T-helper 1 cell treated with Interleukin-12 subunit alpha and Interleukin-12 subunit beta and Interleukin-4 antibody, amounts not matched to agents 30 μg/mL and 1 μg/mL, for 36 hours (primary cell): Measurements from ENCODE around the gene SOBP.
A peak's percentile ranks its signal among the peaks of the same experiment; 100 is the strongest.

Source experiments
- H3K27ac Mint-ChIP-seq: one replicate; pipeline ENCODE4 v1.8.0; 2021; ENCODE audit warnings: mild to moderate bottlenecking, mixed read lengths
- H3K27me3 Mint-ChIP-seq: one replicate; pipeline ENCODE4 v1.8.0; 2021; ENCODE audit warnings: low read depth, mixed read lengths
- H3K36me3 Mint-ChIP-seq: one replicate; pipeline ENCODE4 v1.8.0; 2021; ENCODE audit warnings: low read depth, mixed read lengths
- H3K4me1 Mint-ChIP-seq: one replicate; pipeline ENCODE4 v1.8.0; 2021; ENCODE audit warnings: low read depth, mixed read lengths
- H3K4me3 Mint-ChIP-seq: one replicate; pipeline ENCODE4 v1.8.0; 2021; ENCODE audit warnings: mild to moderate bottlenecking, moderate library complexity, mixed read lengths
- H3K9me3 Mint-ChIP-seq: one replicate; pipeline ENCODE4 v1.8.0; 2021; ENCODE audit warnings: mixed read lengths

Gene SOBP

GRCh38 chr6:107668743-107669474, 179.0 kb downstream of the SOBP start:
- Mint-ChIP-seq H3K27ac (no peak overlapping the region), H3K36me3 (peaks cover 2% of the 10 kb centered on the region), H3K4me3 (no peak overlapping the region), H3K9me3 (no peaks in the 10 kb centered on the region), H3K27me3 (peaks cover 8% of the 10 kb centered on the region), H3K4me1 (peaks cover 31% of the 10 kb centered on the region)

- Mint-ChIP-seq H3K4me3 (no peak overlapping the region), H3K4me1 (peaks cover 28% of the 10 kb centered on the region), H3K27ac (peak overlapping the region; percentile 36), H3K27me3 (peaks cover 4% of the 10 kb centered on the region), H3K9me3 (no peaks in the 10 kb centered on the region), H3K36me3 (peaks cover 2% of the 10 kb centered on the region)
These were observed 180.9 kb downstream of the SOBP start for GRCh38 chr6:107670792-107671199.

GRCh38 chr6:107673076-107673494, 183.2 kb downstream of the SOBP start:
- Mint-ChIP-seq H3K4me3 (no peak overlapping the region), H3K27me3 (peaks cover 3% of the 10 kb centered on the region), H3K36me3 (peaks cover 2% of the 10 kb centered on the region), H3K9me3 (no peaks in the 10 kb centered on the region), H3K4me1 (peaks cover 26% of the 10 kb centered on the region), H3K27ac (no peak overlapping the region)

GRCh38 chr6:107674995-107675738, 185.2 kb downstream of the SOBP start:
- Mint-ChIP-seq H3K36me3 (no peaks in the 10 kb centered on the region), H3K27ac (peak overlapping the region; percentile 26), H3K4me3 (no peak overlapping the region), H3K4me1 (peaks cover 16% of the 10 kb centered on the region), H3K9me3 (no peaks in the 10 kb centered on the region), H3K27me3 (peaks cover 8% of the 10 kb centered on the region)

- H3K9me3 Mint-ChIP-seq, result no peaks in the 10 kb centered on the region
- H3K27ac Mint-ChIP-seq, result no peak overlapping the region
These were observed 186.1 kb downstream of the SOBP start for GRCh38 chr6:107676042-107676441.

GRCh38 chr6:107677399-107677798, 187.5 kb downstream of the SOBP start:
- Mint-ChIP-seq H3K9me3 (no peaks in the 10 kb centered on the region), H3K27me3 (peaks cover 13% of the 10 kb centered on the region), H3K27ac (no peak overlapping the region), H3K4me1 (peaks cover 2% of the 10 kb centered on the region), H3K36me3 (no peaks in the 10 kb centered on the region), H3K4me3 (no peak overlapping the region)

More at GRCh38 chr6:107676042-107676441, 186.1 kb downstream of the SOBP start:
- no peak overlapping the region for H3K4me3 Mint-ChIP-seq
- H3K36me3 Mint-ChIP-seq, result no peaks in the 10 kb centered on the region
- H3K27me3 Mint-ChIP-seq, result peaks cover 13% of the 10 kb centered on the region
- H3K4me1 Mint-ChIP-seq, result peaks cover 10% of the 10 kb centered on the region

- no peaks in the 10 kb centered on the region for H3K36me3 Mint-ChIP-seq
- peaks cover 2% of the 10 kb centered on the region for H3K4me1 Mint-ChIP-seq
- no peak overlapping the region for H3K4me3 Mint-ChIP-seq
- peaks cover 7% of the 10 kb centered on the region for H3K9me3 Mint-ChIP-seq
- H3K27ac Mint-ChIP-seq, result no peak overlapping the region
- peaks cover 17% of the 10 kb centered on the region for H3K27me3 Mint-ChIP-seq
These were observed 189.5 kb downstream of the SOBP start for GRCh38 chr6:107679457-107679856.

GRCh38 chr6:107682721-107683120, 192.8 kb downstream of the SOBP start:
- Mint-ChIP-seq H3K4me3 (no peak overlapping the region), H3K9me3 (peaks cover 10% of the 10 kb centered on the region), H3K36me3 (no peaks in the 10 kb centered on the region), H3K27me3 (peaks cover 14% of the 10 kb centered on the region), H3K27ac (no peak overlapping the region), H3K4me1 (no peaks in the 10 kb centered on the region)

- no peak overlapping the region for H3K27ac Mint-ChIP-seq
- no peaks in the 10 kb centered on the region for H3K4me1 Mint-ChIP-seq
- no peak overlapping the region for H3K4me3 Mint-ChIP-seq
- H3K9me3 Mint-ChIP-seq, result peaks cover 10% of the 10 kb centered on the region
- peaks cover 14% of the 10 kb centered on the region for H3K27me3 Mint-ChIP-seq
- H3K36me3 Mint-ChIP-seq, result no peaks in the 10 kb centered on the region
These were observed 193.3 kb downstream of the SOBP start for GRCh38 chr6:107683183-107683582.

- Mint-ChIP-seq H3K27ac (no peak overlapping the region), H3K4me1 (peaks cover 2% of the 10 kb centered on the region)
These were observed 195.1 kb downstream of the SOBP start for GRCh38 chr6:107684996-107685395.

GRCh38 chr6:107689190-107689589, 199.3 kb downstream of the SOBP start:
- H3K27me3 Mint-ChIP-seq, result no peaks in the 10 kb centered on the region
- H3K4me1 Mint-ChIP-seq, result peaks cover 4% of the 10 kb centered on the region
- H3K9me3 Mint-ChIP-seq, result peaks cover 3% of the 10 kb centered on the region
- H3K4me3 Mint-ChIP-seq, result no peak overlapping the region
- H3K27ac Mint-ChIP-seq, result no peak overlapping the region
- H3K36me3 Mint-ChIP-seq, result no peaks in the 10 kb centered on the region

More at GRCh38 chr6:107684996-107685395, 195.1 kb downstream of the SOBP start:
- Mint-ChIP-seq H3K36me3 (no peaks in the 10 kb centered on the region), H3K27me3 (peaks cover 11% of the 10 kb centered on the region), H3K9me3 (peaks cover 10% of the 10 kb centered on the region), H3K4me3 (no peak overlapping the region)

- Mint-ChIP-seq H3K4me1 (peaks cover 4% of the 10 kb centered on the region), H3K27ac (no peak overlapping the region), H3K4me3 (no peak overlapping the region), H3K9me3 (peaks cover 3% of the 10 kb centered on the region), H3K27me3 (no peaks in the 10 kb centered on the region), H3K36me3 (no peaks in the 10 kb centered on the region)
These were observed 200.2 kb downstream of the SOBP start for GRCh38 chr6:107689951-107690642.

GRCh38 chr6:107690643-107691061, 200.7 kb downstream of the SOBP start:
- Mint-ChIP-seq H3K27ac (no peak overlapping the region), H3K9me3 (peaks cover 3% of the 10 kb centered on the region), H3K4me1 (peaks cover 4% of the 10 kb centered on the region), H3K4me3 (no peak overlapping the region), H3K36me3 (no peaks in the 10 kb centered on the region), H3K27me3 (no peaks in the 10 kb centered on the region)

GRCh38 chr6:107691062-107691751, 201.3 kb downstream of the SOBP start:
- no peak overlapping the region for H3K27ac Mint-ChIP-seq
- H3K36me3 Mint-ChIP-seq, result no peaks in the 10 kb centered on the region

More at GRCh38 chr6:107691062-107691751, 201.3 kb downstream of the SOBP start:
- Mint-ChIP-seq H3K4me1 (peaks cover 4% of the 10 kb centered on the region), H3K4me3 (no peak overlapping the region), H3K9me3 (peaks cover 3% of the 10 kb centered on the region), H3K27me3 (no peaks in the 10 kb centered on the region)
